Stimulated activated CD4-positive, alpha-beta T cell treated with anti-CD3 and anti-CD28 coated beads, Interleukin-1b, Interleukin-23, amount 100 ng/mL, for 4 hours (primary cell): ENCODE data around the gene HHATL.

Experiments used
- DNase-seq, 2 donors: peaks; one replicate each; pipeline ENCODE4 v3.0.0-alpha.2; 2020; ENCODE audit warnings: low read depth in 2 of 2

HHATL gene

GRCh38 chr3:42652611-42653302 is 49.8 kb downstream of the HHATL start:
- DNase-seq = no peak

GRCh38 chr3:42652251-42652610 is 50.4 kb downstream of the HHATL start:
- DNase-seq = no peak

- no peak for DNase-seq
Measured at GRCh38 chr3:42651248-42652091, 51.1 kb downstream of the HHATL start.

GRCh38 chr3:42649783-42650182 is 52.8 kb downstream of the HHATL start:
- DNase-seq = no peak

- DNase-seq = no peak
Measured at GRCh38 chr3:42649006-42649405, 53.6 kb downstream of the HHATL start.

- no peak for DNase-seq
Measured at GRCh38 chr3:42647821-42648459, 54.7 kb downstream of the HHATL start.
